Measurements from ENCODE around the gene ADTRP.

DNA sequence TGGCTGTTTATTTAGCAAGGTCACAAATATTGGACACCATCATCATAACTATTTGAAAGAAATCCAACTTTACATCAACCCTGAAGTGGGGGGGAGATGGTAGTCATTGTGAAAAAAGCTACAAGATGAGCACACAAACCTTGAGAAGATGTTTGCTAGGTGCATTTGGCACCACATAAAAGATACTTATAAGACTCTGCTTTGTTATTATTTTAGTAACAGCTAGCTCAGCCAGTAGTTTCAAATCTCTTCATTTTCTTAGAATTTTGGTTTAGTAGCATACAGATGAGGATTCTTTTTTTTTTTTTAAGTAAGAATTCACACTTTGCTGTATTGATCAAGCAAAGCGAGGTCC is 14.4 kb downstream of the ADTRP start:
- TF ChIP-seq, protein P1, sequence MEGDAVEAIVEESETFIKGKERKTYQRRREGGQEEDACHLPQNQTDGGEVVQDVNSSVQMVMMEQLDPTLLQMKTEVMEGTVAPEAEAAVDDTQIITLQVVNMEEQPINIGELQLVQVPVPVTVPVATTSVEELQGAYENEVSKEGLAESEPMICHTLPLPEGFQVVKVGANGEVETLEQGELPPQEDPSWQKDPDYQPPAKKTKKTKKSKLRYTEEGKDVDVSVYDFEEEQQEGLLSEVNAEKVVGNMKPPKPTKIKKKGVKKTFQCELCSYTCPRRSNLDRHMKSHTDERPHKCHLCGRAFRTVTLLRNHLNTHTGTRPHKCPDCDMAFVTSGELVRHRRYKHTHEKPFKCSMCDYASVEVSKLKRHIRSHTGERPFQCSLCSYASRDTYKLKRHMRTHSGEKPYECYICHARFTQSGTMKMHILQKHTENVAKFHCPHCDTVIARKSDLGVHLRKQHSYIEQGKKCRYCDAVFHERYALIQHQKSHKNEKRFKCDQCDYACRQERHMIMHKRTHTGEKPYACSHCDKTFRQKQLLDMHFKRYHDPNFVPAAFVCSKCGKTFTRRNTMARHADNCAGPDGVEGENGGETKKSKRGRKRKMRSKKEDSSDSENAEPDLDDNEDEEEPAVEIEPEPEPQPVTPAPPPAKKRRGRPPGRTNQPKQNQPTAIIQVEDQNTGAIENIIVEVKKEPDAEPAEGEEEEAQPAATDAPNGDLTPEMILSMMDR (IDR thresholded peaks at IDR 0.05; ENCODE audit: insufficient read depth, low read length, poor library complexity, severe bottlenecking): no peak
- TF ChIP-seq EZH2phosphoT487 (conservative IDR thresholded peaks at IDR 0.05; ENCODE audit: low read length): no peak
